Lower lobe of right lung (tissue), 2 donors: ENCODE measurements around the gene KCNJ9. TPM values are rescaled to one million over a fixed set of nuclear protein-coding genes. Genes with fewer than 3 reads are reported as not detected.
A peak's percentile ranks its signal among the peaks of the same experiment; 100 is the strongest.

Experiments
- ATAC-seq, 2 donors: fragments of 200-7000 bp; cut with Tn5 transposase; one replicate each; pipeline ENCODE4 v1.9.1; 2020 to 2022; ENCODE audit warnings: mild to moderate bottlenecking in 2 of 2, moderate library complexity in 2 of 2
- DNase-seq: peaks from one replicate; pipeline ENCODE4 v3.0.0-alpha.2; 2020
- H3K27ac ChIP-seq: fragments of 200-600 bp; one replicate; pipeline ENCODE4 v1.8.0; 2022
- H3K27me3 ChIP-seq: fragments of 200-600 bp; one replicate; pipeline ENCODE4 v1.8.0; 2022; ENCODE audit warnings: low read depth
- H3K36me3 ChIP-seq: fragments of 200-600 bp; one replicate; pipeline ENCODE4 v1.8.0; 2022; ENCODE audit warnings: mild to moderate bottlenecking
- H3K4me1 ChIP-seq: fragments of 200-600 bp; one replicate; pipeline ENCODE4 v1.8.0; 2022
- H3K4me3 ChIP-seq: fragments of 200-600 bp; one replicate; pipeline ENCODE4 v1.8.0; 2022; ENCODE audit warnings: mild to moderate bottlenecking
- H3K9me3 ChIP-seq: fragments of 200-600 bp; one replicate; pipeline ENCODE4 v1.8.0; 2022
- intact Hi-C: fragments of 100-400 bp; cut with DNase I; formaldehyde crosslinking; loops from one replicate; pipeline ENCODE4 v1.11.0; 2022
- total RNA-seq: library from RNA; stranded (reverse); fragmentation: NEBNext Ultra II Directional; extraction: Animal tissue kit (Norgen Biotek cat#: 25700); gene quantifications from one replicate; pipeline ENCODE4 v1.2.1, GENCODE V29; 2021
- TF ChIP-seq, protein P1 (sequence below): fragments of 200-600 bp; IDR thresholded peaks from one replicate; pipeline ENCODE4 v1.8.0; 2022; ENCODE audit warnings: antibody characterized with exemption, mild to moderate bottlenecking
- donor health status: DM: no; HTN: yes; CAD: no; lungs with severe emphysema.

KCNJ9 gene
- total RNA-seq, 1 donor from 2014 or later: not detected

DNA sequence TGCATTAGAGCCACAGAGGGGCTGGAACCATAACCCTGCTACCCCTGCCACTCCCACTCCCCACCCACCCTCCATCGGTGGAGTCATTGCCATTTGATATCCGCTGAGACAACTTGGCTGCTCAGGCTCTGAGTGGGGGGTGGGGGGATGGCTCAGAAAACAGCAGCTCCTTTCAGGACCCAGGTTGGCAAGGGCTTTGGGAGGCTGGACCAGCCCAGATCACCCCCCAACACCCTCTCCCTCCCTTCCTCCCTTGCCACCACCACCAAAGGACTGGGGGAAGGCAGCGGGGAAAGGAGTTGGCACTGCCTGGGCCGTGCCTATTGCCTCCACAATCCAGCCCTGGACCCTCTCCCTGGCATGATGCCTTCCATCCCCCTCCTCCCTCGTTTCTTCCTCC, 13.1 kb upstream of the KCNJ9 start:
- Histone ChIP-seq H3K27ac (no peak overlapping the region), H3K4me1 (peaks cover 10% of the 10 kb centered on the region), H3K9me3 (no peaks in the 10 kb centered on the region), H3K36me3 (no peaks in the 10 kb centered on the region), H3K4me3 (no peak overlapping the region), H3K27me3 (peaks cover 5% of the 10 kb centered on the region)
- no peak for DNase-seq
- TF ChIP-seq, protein P1, sequence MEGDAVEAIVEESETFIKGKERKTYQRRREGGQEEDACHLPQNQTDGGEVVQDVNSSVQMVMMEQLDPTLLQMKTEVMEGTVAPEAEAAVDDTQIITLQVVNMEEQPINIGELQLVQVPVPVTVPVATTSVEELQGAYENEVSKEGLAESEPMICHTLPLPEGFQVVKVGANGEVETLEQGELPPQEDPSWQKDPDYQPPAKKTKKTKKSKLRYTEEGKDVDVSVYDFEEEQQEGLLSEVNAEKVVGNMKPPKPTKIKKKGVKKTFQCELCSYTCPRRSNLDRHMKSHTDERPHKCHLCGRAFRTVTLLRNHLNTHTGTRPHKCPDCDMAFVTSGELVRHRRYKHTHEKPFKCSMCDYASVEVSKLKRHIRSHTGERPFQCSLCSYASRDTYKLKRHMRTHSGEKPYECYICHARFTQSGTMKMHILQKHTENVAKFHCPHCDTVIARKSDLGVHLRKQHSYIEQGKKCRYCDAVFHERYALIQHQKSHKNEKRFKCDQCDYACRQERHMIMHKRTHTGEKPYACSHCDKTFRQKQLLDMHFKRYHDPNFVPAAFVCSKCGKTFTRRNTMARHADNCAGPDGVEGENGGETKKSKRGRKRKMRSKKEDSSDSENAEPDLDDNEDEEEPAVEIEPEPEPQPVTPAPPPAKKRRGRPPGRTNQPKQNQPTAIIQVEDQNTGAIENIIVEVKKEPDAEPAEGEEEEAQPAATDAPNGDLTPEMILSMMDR: no peak
- no peak for ATAC-seq
- intact Hi-C loops: no loop called here

DNA sequence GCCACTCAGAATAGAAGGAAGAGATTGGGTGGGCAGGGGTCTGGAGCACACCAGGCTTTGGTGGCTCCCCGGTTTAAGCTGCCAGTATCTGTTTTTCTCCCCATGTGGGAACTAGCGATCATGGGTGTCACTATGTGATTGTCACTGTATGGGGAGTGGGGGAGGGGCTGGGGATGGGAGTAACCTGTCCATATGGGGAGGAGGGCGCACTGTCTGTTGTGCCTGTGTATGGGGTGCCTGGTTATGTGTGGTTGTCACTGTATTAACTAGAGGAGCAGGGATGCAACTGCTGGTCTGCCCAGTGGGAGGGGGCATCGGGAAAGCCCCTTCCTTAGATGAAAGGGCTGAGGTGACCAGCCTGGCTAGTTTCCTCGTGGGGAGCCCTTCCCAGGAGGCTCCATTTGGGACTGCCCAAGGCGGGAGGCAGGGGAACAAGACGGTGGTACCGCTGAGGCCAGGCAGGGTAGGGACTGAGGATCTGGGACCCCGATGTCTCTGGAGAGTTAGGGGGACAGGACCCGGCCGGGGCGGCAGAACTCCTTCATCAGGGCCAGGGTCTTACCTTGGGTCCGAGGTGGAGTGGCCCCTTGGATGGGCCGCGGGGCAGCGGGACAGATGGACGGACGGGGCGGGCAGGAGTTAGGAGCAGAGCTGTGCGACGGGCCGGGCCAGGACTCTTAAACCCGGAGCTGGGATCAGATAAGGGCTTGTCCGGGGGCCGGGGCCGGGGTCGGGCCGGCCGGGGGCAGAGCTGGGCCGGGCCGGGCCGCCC, 11.7 kb upstream of the KCNJ9 start, which contains the start of gene KCNJ10:
TSS of gene KCNJ10 (minus strand) at position 701 of the 772 bp plus-strand sequence. CDS start 27,628 bp downstream, outside the sequence.
- Histone ChIP-seq H3K4me1 (peaks cover 10% of the 10 kb centered on the region), H3K4me3 (peak within 1 kb of the TSS; percentile 63), H3K9me3 (no peaks in the 10 kb centered on the region), H3K36me3 (no peaks in the 10 kb centered on the region), H3K27ac (no peak within 1 kb of the TSS), H3K27me3 (peaks cover 5% of the 10 kb centered on the region)
- intact Hi-C loops: no loop called here
- peak in 1 of 2 donors; percentile 64 for ATAC-seq
- TF ChIP-seq, protein P1: no peak
- DNase-seq: no peak

- ATAC-seq: peak; percentile 89 to 94
- TF ChIP-seq, protein P1: no peak
- intact Hi-C loops: no loop called here
- H3K36me3 ChIP-seq: no peaks in the 10 kb centered on the region
- no peak overlapping the region for H3K27ac ChIP-seq
- H3K4me1 ChIP-seq: peaks cover 10% of the 10 kb centered on the region
- H3K9me3 ChIP-seq: no peaks in the 10 kb centered on the region
- peak; percentile 87 for DNase-seq
- peaks cover 5% of the 10 kb centered on the region for H3K27me3 ChIP-seq
- peak overlapping the region; percentile 63 for H3K4me3 ChIP-seq
Measured at GRCh38 chr1:160070243-160071163, 10.8 kb upstream of the KCNJ9 start.

DNA sequence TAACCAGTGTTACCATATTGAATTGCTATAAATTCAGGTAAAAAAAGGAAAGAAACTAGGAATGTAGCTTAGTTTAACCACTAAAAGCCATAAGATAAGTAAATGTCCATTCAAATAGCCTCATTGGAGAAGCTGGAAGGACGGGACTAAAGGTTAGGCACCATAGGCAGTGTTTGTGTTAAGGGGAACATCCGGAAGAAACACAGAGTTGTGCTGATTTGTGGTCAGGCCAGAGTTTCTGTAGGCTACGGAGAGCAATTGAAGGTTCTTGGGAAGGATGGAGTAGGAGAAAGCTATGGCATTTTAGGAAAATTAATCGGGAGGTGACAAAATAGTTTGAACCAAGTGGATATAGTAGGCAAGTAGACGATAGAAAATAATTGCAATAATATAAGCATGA, 10.0 kb upstream of the KCNJ9 start:
- H3K4me3 ChIP-seq: no peak overlapping the region
- H3K27ac ChIP-seq: no peak overlapping the region
- no peak for DNase-seq
- peaks cover 10% of the 10 kb centered on the region for H3K4me1 ChIP-seq
- ATAC-seq: no peak
- H3K36me3 ChIP-seq: no peaks in the 10 kb centered on the region
- TF ChIP-seq, protein P1: no peak
- H3K9me3 ChIP-seq: no peaks in the 10 kb centered on the region
- intact Hi-C loops: no loop called here
- H3K27me3 ChIP-seq: peaks cover 5% of the 10 kb centered on the region

GRCh38 chr1:160074865-160075264, 6.5 kb upstream of the KCNJ9 start:
- H3K4me1 ChIP-seq: peaks cover 10% of the 10 kb centered on the region
- TF ChIP-seq, protein P1: no peak
- H3K27ac ChIP-seq: no peak overlapping the region
- ATAC-seq (no peak), DNase-seq (no peak)
- no peak overlapping the region for H3K4me3 ChIP-seq
- intact Hi-C loops: no loop called here
- no peaks in the 10 kb centered on the region for H3K9me3 ChIP-seq
- no peaks in the 10 kb centered on the region for H3K36me3 ChIP-seq
- peaks cover 20% of the 10 kb centered on the region for H3K27me3 ChIP-seq
